MM.1S (cell line): Measurements from ENCODE around the gene CYP4F2.

ENCODE experiments used
- CTCF ChIP-seq: fragments of 300-600 bp; sonication (generic); IDR thresholded peaks from 2 replicates; pipeline ENCODE4 v1.5.1; 2016; ENCODE audit warnings: antibody characterized with exemption, low read length, mixed read lengths
- EZH2 ChIP-seq: fragments of 300-600 bp; sonication (generic); optimal IDR thresholded peaks from 2 replicates; pipeline ENCODE3; 2017; ENCODE audit warnings: low read depth, mild to moderate bottlenecking, antibody characterized with exemption, low read length, mixed read lengths
- EZH2phosphoT487 ChIP-seq: fragments of 300-600 bp; sonication (generic); IDR thresholded peaks from 2 replicates; pipeline ENCODE4 v1.6.1; 2018; ENCODE audit warnings: antibody characterized with exemption, low read length

DNA sequence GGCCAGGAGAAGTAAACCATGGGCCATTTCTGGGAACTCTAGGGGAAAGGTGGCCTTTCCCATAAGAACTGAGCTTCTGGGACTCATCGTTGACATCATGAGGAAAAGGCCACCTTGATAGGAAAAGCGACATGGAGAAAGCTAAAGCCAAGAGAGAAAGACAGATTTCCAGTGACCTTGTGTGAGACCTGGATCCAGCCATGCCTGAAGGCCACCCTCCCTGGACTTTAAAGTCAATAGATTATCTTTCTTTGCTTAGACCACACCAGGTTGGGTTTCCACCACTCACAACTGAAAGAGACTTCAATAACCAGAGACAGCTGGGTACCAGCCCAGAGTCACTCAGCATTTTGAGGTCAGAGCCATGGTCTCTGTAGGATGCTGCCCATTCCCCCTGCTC, 3.5 kb downstream of the CYP4F2 start:
- TF ChIP-seq CTCF (no peak), EZH2 (no peak), EZH2phosphoT487 (no peak)
